NCI-H187 (cell line): Measurements from ENCODE around the gene HEPACAM2.

Experiments
- DNase-seq, 2 experiments: peaks; one replicate each; lab custom pipeline; 2025; lab: John Stamatoyannopoulos, UW

The HEPACAM2 gene

GRCh38 chr7:93202594-93203250 lies 23.5 kb downstream of the HEPACAM2 start:
- DNase-seq: no peak

- no peak for DNase-seq
Observed at GRCh38 chr7:93198472-93198871, 27.8 kb downstream of the HEPACAM2 start.

- DNase-seq: no peak
Observed at GRCh38 chr7:93196336-93196735, 29.9 kb downstream of the HEPACAM2 start.

- no peak for DNase-seq
Observed at GRCh38 chr7:93194386-93194785, 31.9 kb downstream of the HEPACAM2 start.

GRCh38 chr7:93188870-93189634 lies 37.2 kb downstream of the HEPACAM2 start:
- DNase-seq: no peak

GRCh38 chr7:93185303-93186027 lies 40.8 kb downstream of the HEPACAM2 start:
- DNase-seq: no peak

- DNase-seq: no peak
Observed at GRCh38 chr7:93179173-93179572, 47.1 kb downstream of the HEPACAM2 start.

- DNase-seq: no peak
Observed at GRCh38 chr7:93178213-93178612, 48.1 kb downstream of the HEPACAM2 start.

- DNase-seq: no peak
Observed at GRCh38 chr7:93176992-93177580, 49.2 kb downstream of the HEPACAM2 start.

- no peak for DNase-seq
Observed at GRCh38 chr7:93175219-93175618, 51.0 kb downstream of the HEPACAM2 start.

GRCh38 chr7:93172683-93173082 lies 53.6 kb downstream of the HEPACAM2 start:
- no peak for DNase-seq

- DNase-seq: no peak
Observed at GRCh38 chr7:93171606-93172226, 54.6 kb downstream of the HEPACAM2 start.

GRCh38 chr7:93165447-93165846 lies 60.8 kb downstream of the HEPACAM2 start:
- no peak for DNase-seq

GRCh38 chr7:93164766-93165165 lies 61.5 kb downstream of the HEPACAM2 start:
- DNase-seq: no peak

- no peak for DNase-seq
Observed at GRCh38 chr7:93161181-93161762, 65.0 kb downstream of the HEPACAM2 start.

- DNase-seq: no peak
Observed at GRCh38 chr7:93160410-93160809, 65.9 kb downstream of the HEPACAM2 start.

- no peak for DNase-seq
Observed at GRCh38 chr7:93159490-93159889, 66.8 kb downstream of the HEPACAM2 start.

GRCh38 chr7:93156884-93157283 lies 69.4 kb downstream of the HEPACAM2 start:
- DNase-seq: no peak

- no peak for DNase-seq
Observed at GRCh38 chr7:93150200-93150835, 76.0 kb downstream of the HEPACAM2 start.

GRCh38 chr7:93148727-93149126 lies 77.5 kb downstream of the HEPACAM2 start:
- no peak for DNase-seq

- no peak for DNase-seq
Observed at GRCh38 chr7:93148144-93148543, 78.1 kb downstream of the HEPACAM2 start, which contains the start of gene SAMD9L. Gene SAMD9L, minus strand, starts transcription at chr7:93148385. Its CDS starts 12,414 bp downstream, at chr7:93135971.
